Activated CD8-positive, alpha-beta memory T cell treated with anti-CD3 and anti-CD28 coated beads for 36 hours (primary cell): Measurements from ENCODE around the gene LCE2B. TPM values are rescaled to one million over a fixed set of nuclear protein-coding genes. Genes with fewer than 3 reads are reported as not detected.
"Not testable (repeated sequence)": the region's sequence is repeated elsewhere in the genome, so short reads cannot be mapped to it uniquely, and the experiment has no call there.

Source experiments
- CTCF ChIA-PET: fragments of 350-600 bp; sonication (Branson Sonifier 250); formaldehyde crosslinking; loops from one replicate; lab custom pipeline; 2021; ENCODE audit warnings: antibody characterized with exemption; lab: Charles Lee
- POLR2A ChIA-PET: fragments of 350-600 bp; sonication (Branson Sonifier 250); formaldehyde crosslinking; loops from one replicate; lab custom pipeline; 2021; ENCODE audit warnings: antibody characterized with exemption; lab: Charles Lee
- total RNA-seq, 2 experiments: library from RNA; stranded (reverse); gene quantifications; one replicate each; pipeline ENCODE4 v1.2.3, GENCODE V29; 2021

The LCE2B gene
- total RNA-seq: not detected

GRCh38 chr1:152685823-152686222 is at the start of gene LCE2B:
Gene LCE2B, plus strand, starts transcription at chr1:152686123. Its CDS starts 721 bp downstream, at chr1:152686844.
- CTCF ChIA-PET, POLR2A ChIA-PET: not testable (repeated sequence)

GRCh38 chr1:152640351-152640750 is 45.6 kb upstream of the LCE2B start:
- CTCF ChIA-PET: no interaction called here
- POLR2A ChIA-PET: no interaction called here

- POLR2A ChIA-PET: no interaction called here
- CTCF ChIA-PET: no interaction called here
These were observed 42.0 kb upstream of the LCE2B start for GRCh38 chr1:152643945-152644344.

GRCh38 chr1:152645146-152645545 is 40.8 kb upstream of the LCE2B start:
- POLR2A ChIA-PET: no interaction called here
- CTCF ChIA-PET: interaction anchor here (0.9 kb wide), 1 partner anchor 9 kb away, joined by 3 read pairs; no protein-coding TSS in a partner anchor

DNA sequence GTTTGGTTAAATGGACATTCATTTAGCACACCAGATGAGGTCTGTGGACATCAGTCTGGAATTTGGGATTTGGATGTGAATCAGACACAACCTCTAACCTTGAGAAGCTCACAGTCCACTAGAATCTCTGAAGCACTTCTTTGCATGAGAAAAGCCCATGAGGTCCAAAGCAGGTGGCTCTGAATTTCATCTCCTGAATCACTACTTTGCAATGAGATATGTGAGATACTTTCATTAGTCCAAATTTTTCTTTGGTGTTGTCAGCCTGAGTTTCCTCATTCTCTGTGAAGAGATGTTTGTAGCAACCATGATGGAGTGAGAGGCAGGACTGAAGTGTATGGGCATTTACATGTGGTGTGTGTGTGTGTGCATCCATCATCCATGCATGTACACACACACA is 39.3 kb upstream of the LCE2B start:
- POLR2A ChIA-PET: interaction anchor here (0.6 kb wide), 1 partner anchor 57 kb away, joined by 3 read pairs; no protein-coding TSS in a partner anchor

GRCh38 chr1:152654110-152654509 is 31.8 kb upstream of the LCE2B start:
- POLR2A ChIA-PET: no interaction called here
- CTCF ChIA-PET: interaction anchor here (0.7 to 1.3 kb wide), 7 partner anchors 9 to 846 kb away, joined by 3 to 5 read pairs (median 3); no protein-coding TSS in a partner anchor

More for the DNA sequence above, 39.3 kb upstream of the LCE2B start:
- CTCF ChIA-PET: no interaction called here

GRCh38 chr1:152656459-152656858 is 29.5 kb upstream of the LCE2B start:
- ChIA-PET CTCF (interaction anchor here (0.6 kb wide), 1 partner anchor 17 kb away, joined by 3 read pairs; no protein-coding TSS in a partner anchor), POLR2A (no interaction called here)

DNA sequence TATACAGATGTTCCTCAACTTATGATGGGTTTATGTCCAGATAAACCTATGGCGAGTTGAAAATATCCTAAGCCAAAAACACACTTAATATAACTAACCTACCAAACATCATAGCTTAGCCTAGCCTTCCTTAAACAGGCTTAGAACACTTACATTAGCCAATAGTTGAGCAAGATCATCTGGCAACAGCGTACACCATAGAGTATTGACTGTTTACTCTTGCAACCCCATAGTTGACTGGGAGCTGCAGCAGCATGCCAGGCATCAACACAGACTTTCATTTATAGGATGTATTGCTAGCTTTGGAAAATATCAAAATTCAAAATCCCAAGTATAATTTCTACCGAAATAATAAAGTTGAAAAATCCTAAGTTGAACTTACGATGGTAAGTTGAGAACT is 28.2 kb upstream of the LCE2B start:
- ChIA-PET POLR2A (interaction anchor here (0.6 kb wide), 1 partner anchor 118 kb away, joined by 3 read pairs; no protein-coding TSS in a partner anchor), CTCF (no interaction called here)

- POLR2A ChIA-PET: no interaction called here
- CTCF ChIA-PET: no interaction called here
These were observed 27.3 kb upstream of the LCE2B start for GRCh38 chr1:152658649-152659048.

DNA sequence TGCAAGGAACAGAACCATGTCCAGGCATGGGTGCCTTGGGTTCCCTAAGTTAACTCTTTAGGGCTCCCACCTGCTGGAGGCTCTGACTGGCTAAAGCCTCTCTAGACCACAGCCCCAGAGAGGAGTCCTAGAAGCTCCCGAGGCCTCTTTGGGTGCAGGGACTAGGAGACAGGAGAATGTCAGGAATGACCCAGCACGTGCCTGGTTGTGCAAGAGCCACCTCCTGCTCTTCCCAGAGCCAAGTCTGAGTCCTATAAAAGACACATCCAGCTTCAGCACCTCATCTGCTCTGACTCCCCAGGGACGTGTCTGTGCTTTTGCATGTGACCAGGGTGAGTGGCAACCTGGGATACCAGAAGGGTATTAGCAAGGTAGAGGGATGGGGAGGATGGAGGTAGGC is 22.8 kb upstream of the LCE2B start, which contains the start of gene LCE2D:
Gene LCE2D, plus strand, starts transcription at position 283 of the 400 bp plus-strand sequence. CDS start 726 bp downstream, outside the sequence.
- CTCF ChIA-PET: no interaction called here
- POLR2A ChIA-PET: no interaction called here

- POLR2A ChIA-PET, CTCF ChIA-PET: not testable (repeated sequence)
These were observed 19.8 kb upstream of the LCE2B start for GRCh38 chr1:152666171-152666570.

- ChIA-PET CTCF (no interaction called here), POLR2A (no interaction called here)
These were observed 18.3 kb upstream of the LCE2B start for GRCh38 chr1:152667648-152668047.

- ChIA-PET POLR2A (no interaction called here), CTCF (no interaction called here)
These were observed 12.9 kb upstream of the LCE2B start for GRCh38 chr1:152673016-152673415.

GRCh38 chr1:152674983-152675382 is 10.9 kb upstream of the LCE2B start, which contains the start of gene LCE2C:
Gene LCE2C, plus strand, starts transcription at chr1:152675279. Its CDS starts 737 bp downstream, at chr1:152676016.
- POLR2A ChIA-PET, CTCF ChIA-PET: not testable (repeated sequence)

DNA sequence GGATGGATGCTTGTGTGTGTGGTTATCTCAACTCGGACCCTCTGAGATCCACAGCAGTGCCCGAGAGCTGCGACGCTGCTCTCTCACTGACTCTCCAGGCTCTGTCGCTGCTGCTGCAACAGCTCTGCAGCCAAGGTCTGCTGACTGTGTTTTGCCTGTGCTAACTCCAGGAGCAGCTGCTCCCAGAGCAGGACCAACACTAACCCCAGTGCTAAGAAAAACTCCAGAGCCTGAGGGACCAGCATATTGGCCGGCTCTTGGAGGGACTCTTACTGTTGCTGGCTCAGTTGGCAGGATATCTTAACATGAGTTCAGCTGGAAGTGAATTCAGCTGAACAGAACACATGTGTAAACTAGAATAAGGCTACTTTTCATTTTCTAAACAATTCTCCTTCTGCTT is 6.5 kb upstream of the LCE2B start:
- ChIA-PET CTCF (no interaction called here), POLR2A (no interaction called here)

GRCh38 chr1:152681616-152682015 is 4.3 kb upstream of the LCE2B start:
- CTCF ChIA-PET: no interaction called here
- POLR2A ChIA-PET: no interaction called here

GRCh38 chr1:152683846-152684245 is 2.1 kb upstream of the LCE2B start:
- CTCF ChIA-PET: no interaction called here
- POLR2A ChIA-PET: no interaction called here

DNA sequence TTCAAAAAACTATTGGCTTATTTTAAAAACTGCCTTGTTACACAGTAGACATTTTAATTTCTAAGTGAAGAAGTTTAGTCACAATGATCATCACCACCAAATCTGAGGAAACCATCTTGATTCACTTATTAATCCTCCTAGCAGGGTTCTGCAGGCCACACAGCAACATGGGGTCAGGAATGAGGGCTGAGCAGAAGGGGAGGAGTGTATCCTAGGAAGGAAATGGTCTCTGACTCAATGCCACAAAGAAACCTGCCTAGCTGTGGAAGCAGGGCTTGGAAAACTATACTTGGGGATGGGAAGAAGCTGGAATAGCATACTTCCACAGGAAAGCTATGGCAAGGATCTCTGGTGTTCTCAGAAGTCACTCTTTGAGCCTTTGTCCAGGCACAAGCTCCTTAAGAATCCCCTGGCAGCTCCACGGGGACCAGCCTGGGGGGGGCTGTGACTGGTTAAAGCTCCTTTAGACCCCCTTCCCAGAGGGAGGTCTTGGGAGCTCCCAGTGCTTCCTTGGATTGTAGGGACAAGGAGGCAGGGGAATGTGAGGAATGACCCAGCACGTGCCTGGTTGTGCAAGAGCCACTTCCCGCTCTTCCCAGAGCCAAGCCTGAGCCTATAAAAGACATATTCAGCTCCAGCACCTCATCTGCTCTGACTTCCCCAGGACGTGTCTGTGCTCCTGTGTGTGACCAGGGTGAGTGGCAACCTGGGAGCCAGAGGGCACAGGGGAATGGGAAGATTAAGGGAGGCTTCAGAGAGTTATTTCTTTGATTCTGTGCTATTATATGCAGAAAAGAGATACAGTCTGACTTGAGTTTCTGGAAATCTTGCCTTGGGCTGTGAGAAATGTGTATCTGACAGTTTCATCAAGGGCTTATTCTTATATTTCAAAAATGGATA is 12.0 kb downstream of the LCE2B start, which contains the start of gene LCE2A:
Gene LCE2A, plus strand, starts transcription at position 645 of the 900 bp plus-strand sequence. CDS start 557 bp downstream, outside the sequence.
- ChIA-PET POLR2A (no interaction called here), CTCF (no interaction called here)

- ChIA-PET POLR2A (no interaction called here), CTCF (no interaction called here)
These were observed 13.8 kb downstream of the LCE2B start for GRCh38 chr1:152699746-152700145.

DNA sequence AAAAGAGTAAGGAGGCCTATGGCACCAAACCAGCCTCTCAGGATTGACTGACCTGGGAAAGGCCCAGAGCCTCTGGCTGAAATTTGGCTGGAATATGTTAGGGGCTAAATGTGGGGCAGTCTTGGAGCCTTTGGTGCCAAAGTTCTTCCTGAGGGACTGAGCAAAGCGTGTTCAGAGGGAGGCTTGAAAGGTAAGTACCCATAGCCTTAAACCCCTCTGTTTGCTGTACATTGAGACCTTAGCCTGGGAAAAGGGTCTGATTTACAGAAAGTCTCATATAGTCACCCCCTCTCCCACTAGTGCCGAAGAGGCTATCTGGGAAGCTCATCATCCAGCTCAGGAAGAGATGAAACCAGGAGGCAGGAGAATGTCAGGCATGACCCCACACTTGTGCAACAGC is 21.9 kb downstream of the LCE2B start, which contains the start of gene LCE4A:
Gene LCE4A, plus strand, starts transcription at position 301 of the 400 bp plus-strand sequence. CDS start 916 bp downstream, outside the sequence.
- POLR2A ChIA-PET: no interaction called here
- CTCF ChIA-PET: no interaction called here
